Esophagus squamous epithelium (tissue), 4 donors: Measurements from ENCODE around the gene TLE6.

Source experiments
- POLR2A ChIP-seq, 4 donors: fragments of 450-650 bp; IDR thresholded peaks; one replicate each; pipeline ENCODE4 v1.6.1; 2017; ENCODE audit warnings: antibody characterized with exemption in 4 of 4, mild to moderate bottlenecking in 4 of 4, moderate library complexity in 3 of 4
- TF ChIP-seq, protein P1 (sequence below), 6 experiments: fragments of 450-650 bp in 4 of 6; fragments of 200-600 bp in 2 of 6; sonication (generic) in 2 of 6; IDR thresholded peaks; one replicate each; pipeline ENCODE4 v1.5.1; 2016 to 2019; ENCODE audit warnings: antibody characterized with exemption in 6 of 6, mild to moderate bottlenecking in 4 of 6, moderate library complexity in 4 of 6

GRCh38 chr19:2933490-2933910, 43.9 kb upstream of the TLE6 start:
- TF ChIP-seq, protein P1, sequence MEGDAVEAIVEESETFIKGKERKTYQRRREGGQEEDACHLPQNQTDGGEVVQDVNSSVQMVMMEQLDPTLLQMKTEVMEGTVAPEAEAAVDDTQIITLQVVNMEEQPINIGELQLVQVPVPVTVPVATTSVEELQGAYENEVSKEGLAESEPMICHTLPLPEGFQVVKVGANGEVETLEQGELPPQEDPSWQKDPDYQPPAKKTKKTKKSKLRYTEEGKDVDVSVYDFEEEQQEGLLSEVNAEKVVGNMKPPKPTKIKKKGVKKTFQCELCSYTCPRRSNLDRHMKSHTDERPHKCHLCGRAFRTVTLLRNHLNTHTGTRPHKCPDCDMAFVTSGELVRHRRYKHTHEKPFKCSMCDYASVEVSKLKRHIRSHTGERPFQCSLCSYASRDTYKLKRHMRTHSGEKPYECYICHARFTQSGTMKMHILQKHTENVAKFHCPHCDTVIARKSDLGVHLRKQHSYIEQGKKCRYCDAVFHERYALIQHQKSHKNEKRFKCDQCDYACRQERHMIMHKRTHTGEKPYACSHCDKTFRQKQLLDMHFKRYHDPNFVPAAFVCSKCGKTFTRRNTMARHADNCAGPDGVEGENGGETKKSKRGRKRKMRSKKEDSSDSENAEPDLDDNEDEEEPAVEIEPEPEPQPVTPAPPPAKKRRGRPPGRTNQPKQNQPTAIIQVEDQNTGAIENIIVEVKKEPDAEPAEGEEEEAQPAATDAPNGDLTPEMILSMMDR (IDR thresholded peaks at IDR 0.05), result no peak
- TF ChIP-seq POLR2A (IDR thresholded peaks at IDR 0.05), result no peak
